DOHH2 (cell line): ENCODE results near the gene CCL22.

Source experiments
- CTCF ChIP-seq: fragments of 200-600 bp; sonication (generic); IDR thresholded peaks from one replicate; pipeline ENCODE4 v1.5.1; 2014; ENCODE audit warnings: antibody characterized with exemption, mild to moderate bottlenecking, low read depth, low read length; ENCODE audit not compliant: poor library complexity, severe bottlenecking
- EZH2phosphoT487 ChIP-seq: fragments of 200-600 bp; sonication (generic); IDR thresholded peaks from 2 replicates; pipeline ENCODE4 v1.6.1; 2017; ENCODE audit warnings: borderline replicate concordance, mild to moderate bottlenecking, antibody characterized with exemption, low read length, moderate library complexity, mixed read lengths

GRCh38 chr16:57372372-57373116 lies 14.0 kb downstream of the CCL22 start, which contains the start of gene CX3CL1:
- no peak for TF ChIP-seq CTCF
- no peak for TF ChIP-seq EZH2phosphoT487
